ENCODE results near the gene ATAD3B. TPM values are rescaled to one million over a fixed set of nuclear protein-coding genes. Genes with fewer than 3 reads are reported as not detected.
"Not testable (repeated sequence)": the region's sequence is repeated elsewhere in the genome, so short reads cannot be mapped to it uniquely, and the experiment has no call there.

ATAD3B gene
- total RNA-seq, 1 donor from 2014 or later, result 47.4 TPM

- peaks cover 3% of the 10 kb centered on the region for H3K4me1 Mint-ChIP-seq
- no peak overlapping the region for H3K27ac Mint-ChIP-seq
- TF ChIP-seq, protein P1, sequence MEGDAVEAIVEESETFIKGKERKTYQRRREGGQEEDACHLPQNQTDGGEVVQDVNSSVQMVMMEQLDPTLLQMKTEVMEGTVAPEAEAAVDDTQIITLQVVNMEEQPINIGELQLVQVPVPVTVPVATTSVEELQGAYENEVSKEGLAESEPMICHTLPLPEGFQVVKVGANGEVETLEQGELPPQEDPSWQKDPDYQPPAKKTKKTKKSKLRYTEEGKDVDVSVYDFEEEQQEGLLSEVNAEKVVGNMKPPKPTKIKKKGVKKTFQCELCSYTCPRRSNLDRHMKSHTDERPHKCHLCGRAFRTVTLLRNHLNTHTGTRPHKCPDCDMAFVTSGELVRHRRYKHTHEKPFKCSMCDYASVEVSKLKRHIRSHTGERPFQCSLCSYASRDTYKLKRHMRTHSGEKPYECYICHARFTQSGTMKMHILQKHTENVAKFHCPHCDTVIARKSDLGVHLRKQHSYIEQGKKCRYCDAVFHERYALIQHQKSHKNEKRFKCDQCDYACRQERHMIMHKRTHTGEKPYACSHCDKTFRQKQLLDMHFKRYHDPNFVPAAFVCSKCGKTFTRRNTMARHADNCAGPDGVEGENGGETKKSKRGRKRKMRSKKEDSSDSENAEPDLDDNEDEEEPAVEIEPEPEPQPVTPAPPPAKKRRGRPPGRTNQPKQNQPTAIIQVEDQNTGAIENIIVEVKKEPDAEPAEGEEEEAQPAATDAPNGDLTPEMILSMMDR (IDR thresholded peaks at IDR 0.05), result no peak
- H3K4me3 Mint-ChIP-seq, result peak overlapping the region; percentile 53
- ChIA-PET POLR2A (interaction anchor here (0.6 kb wide), 1 partner anchor 446 kb away, joined by 8 read pairs; no protein-coding TSS in a partner anchor), CTCF (no interaction called here)
- peaks cover 4% of the 10 kb centered on the region for H3K27me3 Mint-ChIP-seq
- DNase-seq (no peak), ATAC-seq (ENCODE audit: low read depth) (peak; percentile 71)
- H3K9me3 Mint-ChIP-seq, result peaks cover 3% of the 10 kb centered on the region
- intact Hi-C loops (cut with micrococcal nuclease), result no loop called here
- H3K36me3 Mint-ChIP-seq (ENCODE audit: low read depth), result no peaks in the 10 kb centered on the region
Observed at GRCh38 chr1:1462318-1462966, 9.1 kb upstream of the ATAD3B start.

GRCh38 chr1:1463312-1463711 is 8.3 kb upstream of the ATAD3B start:
- TF ChIP-seq, protein P1 (IDR thresholded peaks at IDR 0.05), result no peak
- ChIA-PET POLR2A (no interaction called here), CTCF (no interaction called here)
- Mint-ChIP-seq H3K27me3 (peaks cover 4% of the 10 kb centered on the region), H3K4me3 (no peak overlapping the region), H3K36me3 (ENCODE audit: low read depth) (no peaks in the 10 kb centered on the region), H3K4me1 (peaks cover 3% of the 10 kb centered on the region), H3K9me3 (peaks cover 3% of the 10 kb centered on the region), H3K27ac (no peak overlapping the region)
- intact Hi-C loops (cut with micrococcal nuclease), result no loop called here
- DNase-seq (no peak), ATAC-seq (ENCODE audit: low read depth) (no peak)

GRCh38 chr1:1468196-1468985 is 3.2 kb upstream of the ATAD3B start:
- H3K27me3 Mint-ChIP-seq; H3K9me3 Mint-ChIP-seq; intact Hi-C loops (cut with micrococcal nuclease); H3K27ac Mint-ChIP-seq; H3K4me3 Mint-ChIP-seq; POLR2A ChIA-PET; DNase-seq; ATAC-seq (ENCODE audit: low read depth); H3K36me3 Mint-ChIP-seq (ENCODE audit: low read depth); CTCF ChIA-PET: not testable (repeated sequence)
- H3K4me1 Mint-ChIP-seq, result peaks cover 20% of the 10 kb centered on the region

- ChIA-PET CTCF (no interaction called here), POLR2A (no interaction called here)
- peak overlapping the region; percentile 82 for H3K27ac Mint-ChIP-seq
- intact Hi-C loops (cut with micrococcal nuclease), result loop anchor here (1.0 to 2.0 kb wide), 6 partner anchors 34 to 144 kb away; partner anchors contain the start of genes AURKAIP1, CCNL2, MIB2 and MRPL20
- peak overlapping the region; percentile 90 for H3K4me3 Mint-ChIP-seq
- no peak for DNase-seq
- H3K27me3 Mint-ChIP-seq, result no peaks in the 10 kb centered on the region
- TF ChIP-seq, protein P1 (IDR thresholded peaks at IDR 0.05), result no peak
- peaks cover 3% of the 10 kb centered on the region for H3K36me3 Mint-ChIP-seq (ENCODE audit: low read depth)
- H3K9me3 Mint-ChIP-seq, result peaks cover 3% of the 10 kb centered on the region
- H3K4me1 Mint-ChIP-seq, result peaks cover 25% of the 10 kb centered on the region
- ATAC-seq (ENCODE audit: low read depth), result peak; percentile 1
Observed at GRCh38 chr1:1470626-1471388, 758 bp upstream of the ATAD3B start.

GRCh38 chr1:1472053-1472876 is 700 bp downstream of the ATAD3B start:
- Mint-ChIP-seq H3K27ac (peak overlapping the region; percentile 65), H3K4me1 (peaks cover 25% of the 10 kb centered on the region), H3K4me3 (peak overlapping the region; percentile 76)
- intact Hi-C loops (cut with micrococcal nuclease); H3K36me3 Mint-ChIP-seq (ENCODE audit: low read depth); POLR2A ChIA-PET; H3K27me3 Mint-ChIP-seq; H3K9me3 Mint-ChIP-seq; CTCF ChIA-PET: not testable (repeated sequence)
- ATAC-seq (ENCODE audit: low read depth), result peak; percentile 18
- peak; percentile 25 for DNase-seq

DNA sequence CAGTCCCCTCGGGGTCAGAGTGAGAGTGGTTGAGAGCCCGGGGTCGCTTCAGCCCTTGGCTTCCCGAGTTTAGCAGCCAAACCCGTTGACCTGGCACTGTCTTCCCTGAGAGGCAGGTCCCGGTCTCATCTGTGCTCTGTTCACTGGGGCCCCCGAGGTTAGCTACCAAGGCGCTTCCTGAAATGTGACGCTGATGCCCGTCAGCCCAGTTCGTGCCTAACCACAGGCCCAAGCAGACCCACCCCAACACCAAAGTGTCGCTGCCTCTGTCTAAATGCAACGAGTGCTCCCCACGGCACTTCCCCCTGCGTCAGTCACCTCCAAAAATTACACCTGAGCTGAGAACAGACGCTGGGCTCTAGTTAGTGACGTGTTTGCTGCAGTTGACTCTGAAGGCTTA is 4.4 kb downstream of the ATAD3B start:
- POLR2A ChIA-PET; intact Hi-C loops (cut with micrococcal nuclease); H3K9me3 Mint-ChIP-seq; ATAC-seq (ENCODE audit: low read depth); H3K4me3 Mint-ChIP-seq; DNase-seq; H3K27ac Mint-ChIP-seq; H3K27me3 Mint-ChIP-seq; CTCF ChIA-PET: not testable (repeated sequence)
- Mint-ChIP-seq H3K36me3 (ENCODE audit: low read depth) (peaks cover 35% of the 10 kb centered on the region), H3K4me1 (peaks cover 20% of the 10 kb centered on the region)
